C4-2B (cell line): Measurements from ENCODE around the gene CLSTN3.

ENCODE experiments used
- ZFX ChIP-seq: fragments of 450-650 bp; IDR thresholded peaks from 2 replicates; pipeline ENCODE4 v1.6.1; 2017
- TF ChIP-seq, protein P1 (sequence below): fragments of 450-650 bp; conservative IDR thresholded peaks from 2 replicates; pipeline ENCODE4 v1.5.1; 2017; ENCODE audit warnings: mild to moderate bottlenecking

- TF ChIP-seq, protein P1, sequence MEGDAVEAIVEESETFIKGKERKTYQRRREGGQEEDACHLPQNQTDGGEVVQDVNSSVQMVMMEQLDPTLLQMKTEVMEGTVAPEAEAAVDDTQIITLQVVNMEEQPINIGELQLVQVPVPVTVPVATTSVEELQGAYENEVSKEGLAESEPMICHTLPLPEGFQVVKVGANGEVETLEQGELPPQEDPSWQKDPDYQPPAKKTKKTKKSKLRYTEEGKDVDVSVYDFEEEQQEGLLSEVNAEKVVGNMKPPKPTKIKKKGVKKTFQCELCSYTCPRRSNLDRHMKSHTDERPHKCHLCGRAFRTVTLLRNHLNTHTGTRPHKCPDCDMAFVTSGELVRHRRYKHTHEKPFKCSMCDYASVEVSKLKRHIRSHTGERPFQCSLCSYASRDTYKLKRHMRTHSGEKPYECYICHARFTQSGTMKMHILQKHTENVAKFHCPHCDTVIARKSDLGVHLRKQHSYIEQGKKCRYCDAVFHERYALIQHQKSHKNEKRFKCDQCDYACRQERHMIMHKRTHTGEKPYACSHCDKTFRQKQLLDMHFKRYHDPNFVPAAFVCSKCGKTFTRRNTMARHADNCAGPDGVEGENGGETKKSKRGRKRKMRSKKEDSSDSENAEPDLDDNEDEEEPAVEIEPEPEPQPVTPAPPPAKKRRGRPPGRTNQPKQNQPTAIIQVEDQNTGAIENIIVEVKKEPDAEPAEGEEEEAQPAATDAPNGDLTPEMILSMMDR: no peak
- no peak for TF ChIP-seq ZFX
Observed at GRCh38 chr12:7205091-7205490, 74.9 kb downstream of the CLSTN3 start.
